Brain microvascular endothelial cell (primary cell): ENCODE data around the gene OLR1.
A peak's percentile ranks its signal among the peaks of the same experiment; 100 is the strongest.

Source experiments
- DNase-seq: peaks from one replicate; pipeline ENCODE4 v3.0.0-alpha.2; 2020
- H3K27ac ChIP-seq: fragments of 250-450 bp; sonication (Bioruptor Pico); 2 replicates; pipeline ENCODE4 v1.5.1; 2020; ENCODE audit warnings: mild to moderate bottlenecking, moderate library complexity
- H3K27me3 ChIP-seq: fragments of 250-450 bp; sonication (Bioruptor Pico); replicated peaks from 2 replicates; pipeline ENCODE4 v1.5.1; 2020; ENCODE audit warnings: mild to moderate bottlenecking
- H3K36me3 ChIP-seq: fragments of 250-450 bp; sonication (Bioruptor Pico); replicated peaks from 2 replicates; pipeline ENCODE4 v1.5.1; 2020; ENCODE audit warnings: mild to moderate bottlenecking
- H3K4me3 ChIP-seq: 2 replicates; pipeline ENCODE4 v1.5.1; 2011; ENCODE audit warnings: low read depth, mild to moderate bottlenecking, control low read depth, low read length, moderate library complexity
- in situ Hi-C: cut with HindIII; loops from 2 replicates; pipeline ENCODE4 v1.10.0; 2017; ENCODE audit warnings: low sequenced_read_pairs, low pct_ligation_motif_present
- TF ChIP-seq, protein P1 (sequence below): IDR thresholded peaks from 2 replicates; pipeline ENCODE4 v1.5.1; 2011; ENCODE audit warnings: low read depth, mild to moderate bottlenecking, moderate library complexity, low read length, control low read depth, inconsistent platforms; ENCODE audit errors: missing control alignments

OLR1 gene

DNA sequence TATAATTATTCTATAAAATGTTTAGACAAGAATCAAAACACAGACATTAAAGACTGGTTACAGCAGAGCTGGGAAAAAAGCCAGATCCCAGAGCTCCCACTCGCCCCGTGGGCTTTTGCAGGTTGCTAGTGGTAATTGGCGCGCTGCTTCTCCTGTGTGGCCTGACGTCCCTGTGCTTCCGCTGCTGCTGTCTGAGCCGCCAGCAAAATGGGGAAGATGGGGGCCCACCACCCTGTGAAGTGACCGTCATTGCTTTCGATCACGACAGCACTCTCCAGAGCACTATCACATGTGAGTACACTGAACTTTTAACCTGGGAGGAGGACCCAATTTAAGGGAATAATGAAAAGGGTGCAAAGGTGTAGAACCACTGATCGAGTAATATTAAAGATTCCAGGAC lies 14.4 kb upstream of the OLR1 start:
- no peak overlapping the region for H3K27ac ChIP-seq
- no peaks in the 10 kb centered on the region for H3K27me3 ChIP-seq
- no peaks in the 10 kb centered on the region for H3K36me3 ChIP-seq
- TF ChIP-seq, protein P1, sequence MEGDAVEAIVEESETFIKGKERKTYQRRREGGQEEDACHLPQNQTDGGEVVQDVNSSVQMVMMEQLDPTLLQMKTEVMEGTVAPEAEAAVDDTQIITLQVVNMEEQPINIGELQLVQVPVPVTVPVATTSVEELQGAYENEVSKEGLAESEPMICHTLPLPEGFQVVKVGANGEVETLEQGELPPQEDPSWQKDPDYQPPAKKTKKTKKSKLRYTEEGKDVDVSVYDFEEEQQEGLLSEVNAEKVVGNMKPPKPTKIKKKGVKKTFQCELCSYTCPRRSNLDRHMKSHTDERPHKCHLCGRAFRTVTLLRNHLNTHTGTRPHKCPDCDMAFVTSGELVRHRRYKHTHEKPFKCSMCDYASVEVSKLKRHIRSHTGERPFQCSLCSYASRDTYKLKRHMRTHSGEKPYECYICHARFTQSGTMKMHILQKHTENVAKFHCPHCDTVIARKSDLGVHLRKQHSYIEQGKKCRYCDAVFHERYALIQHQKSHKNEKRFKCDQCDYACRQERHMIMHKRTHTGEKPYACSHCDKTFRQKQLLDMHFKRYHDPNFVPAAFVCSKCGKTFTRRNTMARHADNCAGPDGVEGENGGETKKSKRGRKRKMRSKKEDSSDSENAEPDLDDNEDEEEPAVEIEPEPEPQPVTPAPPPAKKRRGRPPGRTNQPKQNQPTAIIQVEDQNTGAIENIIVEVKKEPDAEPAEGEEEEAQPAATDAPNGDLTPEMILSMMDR, result no peak
- in situ Hi-C loops, result no loop called here
- H3K4me3 ChIP-seq, result no peak overlapping the region
- no peak for DNase-seq

- H3K36me3 ChIP-seq, result no peaks in the 10 kb centered on the region
- DNase-seq, result no peak
- H3K27ac ChIP-seq, result no peak overlapping the region
- TF ChIP-seq, protein P1, result no peak
- H3K4me3 ChIP-seq, result no peak overlapping the region
- H3K27me3 ChIP-seq, result no peaks in the 10 kb centered on the region
- in situ Hi-C loops, result no loop called here
These were observed 12.4 kb upstream of the OLR1 start for GRCh38 chr12:10184261-10184843.

GRCh38 chr12:10182354-10183049 lies 10.6 kb upstream of the OLR1 start:
- peak overlapping the region; percentile 36 for H3K27ac ChIP-seq
- in situ Hi-C loops, result no loop called here
- TF ChIP-seq, protein P1, result no peak
- DNase-seq, result peak; percentile 74
- H3K27me3 ChIP-seq, result no peaks in the 10 kb centered on the region
- H3K36me3 ChIP-seq, result no peaks in the 10 kb centered on the region
- H3K4me3 ChIP-seq, result no peak overlapping the region

DNA sequence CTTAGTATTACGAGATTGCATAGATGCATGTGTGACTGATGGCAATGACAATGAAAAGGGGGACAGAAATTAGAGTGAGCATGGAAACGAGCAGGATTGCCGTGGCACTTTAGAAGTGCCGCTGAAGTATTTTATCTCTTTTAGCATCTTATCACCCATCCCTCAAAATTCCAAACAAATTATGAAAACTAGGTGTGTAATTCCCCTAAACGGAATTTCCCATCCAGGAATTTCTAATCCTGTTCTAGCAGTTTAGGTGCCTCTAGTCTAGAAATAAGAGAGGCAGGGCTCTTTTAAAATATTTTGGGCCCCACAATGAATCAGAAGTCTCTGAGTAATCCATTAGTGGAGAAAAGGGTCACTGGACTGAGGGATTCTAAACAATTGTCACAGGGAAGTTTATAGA lies 7.8 kb upstream of the OLR1 start:
- TF ChIP-seq, protein P1, result no peak
- H3K27me3 ChIP-seq, result no peaks in the 10 kb centered on the region
- no peak overlapping the region for H3K4me3 ChIP-seq
- no peak overlapping the region for H3K27ac ChIP-seq
- H3K36me3 ChIP-seq, result no peaks in the 10 kb centered on the region
- no peak for DNase-seq
- in situ Hi-C loops, result no loop called here

GRCh38 chr12:10178821-10179220 lies 6.9 kb upstream of the OLR1 start, which contains the start of gene TMEM52B:
Gene TMEM52B, plus strand, starts transcription at chr12:10179032. Its CDS starts 543 bp downstream, at chr12:10179575.
- no peak within 1 kb of the TSS for H3K27ac ChIP-seq
- in situ Hi-C loops, result no loop called here
- no peak for DNase-seq
- no peaks in the 10 kb centered on the region for H3K36me3 ChIP-seq
- TF ChIP-seq, protein P1, result no peak
- H3K27me3 ChIP-seq, result no peaks in the 10 kb centered on the region
- no peak within 1 kb of the TSS for H3K4me3 ChIP-seq
